WTC11 (cell line): Measurements from ENCODE around the gene LRTM1.

Experiments used
- ERG ChIP-seq: fragments of 250-450 bp; sonication (Bioruptor Pico); IDR thresholded peaks from 2 replicates; pipeline ENCODE4 v1.8.0; 2021; ENCODE audit warnings: mild to moderate bottlenecking
- GABPB1 ChIP-seq: sonication (generic); formaldehyde crosslinking; IDR thresholded peaks from 2 replicates; pipeline ENCODE4 v1.8.1; 2023; ENCODE audit warnings: mild to moderate bottlenecking, missing genetic modification reagents
- MAX ChIP-seq: sonication (generic); formaldehyde crosslinking; IDR thresholded peaks from 2 replicates; pipeline ENCODE4 v1.8.0; 2022; ENCODE audit warnings: mild to moderate bottlenecking, missing genetic modification reagents
- MXD4 ChIP-seq: fragments of 250-450 bp; sonication (Bioruptor Pico); IDR thresholded peaks from 2 replicates; pipeline ENCODE4 v1.8.0; 2021; ENCODE audit warnings: mild to moderate bottlenecking, moderate library complexity, borderline replicate concordance
- TCF7 ChIP-seq: sonication (generic); formaldehyde crosslinking; IDR thresholded peaks from 2 replicates; pipeline ENCODE4 v1.8.0; 2022; ENCODE audit warnings: mild to moderate bottlenecking, low read depth, missing genetic modification reagents, moderate library complexity

GRCh38 chr3:54965746-54966145 is 37.9 kb upstream of the LRTM1 start:
- TF ChIP-seq MXD4 (CRISPR knock-in tag) (no peak), ERG (CRISPR knock-in tag) (no peak), MAX (CRISPR knock-in tag) (no peak), GABPB1 (CRISPR knock-in tag) (no peak), TCF7 (CRISPR knock-in tag) (no peak)
